Measurements from ENCODE around the gene TRIP10.

The TRIP10 gene

GRCh38 chr19:6725513-6726231 lies 13.8 kb upstream of the TRIP10 start:
- DNase-seq (ENCODE audit: low spot score): no peak

GRCh38 chr19:6728346-6728745 lies 11.1 kb upstream of the TRIP10 start:
- DNase-seq (ENCODE audit: low spot score): no peak

- no peak for DNase-seq (ENCODE audit: low spot score)
Observed at GRCh38 chr19:6729573-6730152, 9.8 kb upstream of the TRIP10 start.

- peak; percentile 82 for DNase-seq (ENCODE audit: low spot score)
Observed at GRCh38 chr19:6730153-6730804, 9.2 kb upstream of the TRIP10 start.

- no peak for DNase-seq (ENCODE audit: low spot score)
Observed at GRCh38 chr19:6730941-6731670, 8.4 kb upstream of the TRIP10 start.

GRCh38 chr19:6731822-6732221 lies 7.7 kb upstream of the TRIP10 start:
- DNase-seq (ENCODE audit: low spot score): no peak

- DNase-seq (ENCODE audit: low spot score): no peak
Observed at GRCh38 chr19:6732803-6733337, 6.6 kb upstream of the TRIP10 start.

- DNase-seq (ENCODE audit: low spot score): no peak
Observed at GRCh38 chr19:6733338-6734095, 6.0 kb upstream of the TRIP10 start.

- DNase-seq (ENCODE audit: low spot score): no peak
Observed at GRCh38 chr19:6734096-6734696, 5.3 kb upstream of the TRIP10 start.

- no peak for DNase-seq (ENCODE audit: low spot score)
Observed at GRCh38 chr19:6735181-6735911, 4.1 kb upstream of the TRIP10 start.

GRCh38 chr19:6736169-6736916 lies 3.1 kb upstream of the TRIP10 start:
- peak; percentile 61 for DNase-seq (ENCODE audit: low spot score)

- DNase-seq (ENCODE audit: low spot score): no peak
Observed at GRCh38 chr19:6736917-6737283, 2.6 kb upstream of the TRIP10 start.

- DNase-seq (ENCODE audit: low spot score): peak; percentile 11
Observed at GRCh38 chr19:6737284-6737872, 2.1 kb upstream of the TRIP10 start, which contains the start of gene GPR108. GPR108 (minus strand) TSS chr19:6737580; CDS start chr19:6737576, 4 bp downstream.

GRCh38 chr19:6737873-6738786 lies 1.4 kb upstream of the TRIP10 start:
- peak; percentile 99 for DNase-seq (ENCODE audit: low spot score)

GRCh38 chr19:6738787-6739389 lies 592 bp upstream of the TRIP10 start:
- DNase-seq (ENCODE audit: low spot score): no peak

GRCh38 chr19:6739883-6740588 lies 556 bp downstream of the TRIP10 start:
- DNase-seq (ENCODE audit: low spot score): no peak
